HG02870 (cell line): Measurements from ENCODE around the gene DYNLRB1.

ENCODE experiments used
- ATAC-seq: cut with Tn5 transposase; IDR thresholded peaks from one replicate; pipeline ENCODE4 v1.9.1; 2021; ENCODE audit warnings: mild to moderate bottlenecking, moderate library complexity; ENCODE audit not compliant: unreplicated experiment

The DYNLRB1 gene

GRCh38 chr20:34532756-34533155 lies 16.5 kb downstream of the DYNLRB1 start:
- ATAC-seq: no peak

GRCh38 chr20:34534391-34535165 lies 18.4 kb downstream of the DYNLRB1 start:
- ATAC-seq: no peak

GRCh38 chr20:34535301-34535840 lies 19.1 kb downstream of the DYNLRB1 start:
- no peak for ATAC-seq

- ATAC-seq: no peak
Measured at GRCh38 chr20:34535857-34536256, 19.6 kb downstream of the DYNLRB1 start.

GRCh38 chr20:34536798-34537394 lies 20.7 kb downstream of the DYNLRB1 start:
- no peak for ATAC-seq

GRCh38 chr20:34537651-34538050 lies 21.4 kb downstream of the DYNLRB1 start:
- no peak for ATAC-seq

GRCh38 chr20:34538671-34539123 lies 22.5 kb downstream of the DYNLRB1 start:
- ATAC-seq: no peak

GRCh38 chr20:34539756-34540155 lies 23.5 kb downstream of the DYNLRB1 start:
- ATAC-seq: no peak

- ATAC-seq: no peak
Measured at GRCh38 chr20:34540596-34541263, 24.5 kb downstream of the DYNLRB1 start.

- no peak for ATAC-seq
Measured at GRCh38 chr20:34541264-34541901, 25.2 kb downstream of the DYNLRB1 start.

- ATAC-seq: no peak
Measured at GRCh38 chr20:34541917-34542316, 25.7 kb downstream of the DYNLRB1 start.

- ATAC-seq: no peak
Measured at GRCh38 chr20:34542439-34542838, 26.2 kb downstream of the DYNLRB1 start.

GRCh38 chr20:34543463-34544056 lies 27.3 kb downstream of the DYNLRB1 start:
- no peak for ATAC-seq

GRCh38 chr20:34544109-34544796 lies 28.0 kb downstream of the DYNLRB1 start:
- no peak for ATAC-seq

- no peak for ATAC-seq
Measured at GRCh38 chr20:34546751-34547181, 30.5 kb downstream of the DYNLRB1 start.

- no peak for ATAC-seq
Measured at GRCh38 chr20:34547844-34548613, 31.8 kb downstream of the DYNLRB1 start.

- no peak for ATAC-seq
Measured at GRCh38 chr20:34549291-34549928, 33.2 kb downstream of the DYNLRB1 start.

GRCh38 chr20:34549929-34550305 lies 33.7 kb downstream of the DYNLRB1 start:
- ATAC-seq: no peak

GRCh38 chr20:34552569-34552968 lies 36.3 kb downstream of the DYNLRB1 start:
- no peak for ATAC-seq
